VCaP (cell line): Measurements from ENCODE around the gene CCK.

Experiments
- H3K27ac ChIP-seq: fragments of 450-650 bp; 2 replicates; pipeline ENCODE4 v1.5.1; 2017
- TF ChIP-seq, protein P1 (sequence below): fragments of 450-650 bp; conservative IDR thresholded peaks from 2 replicates; pipeline ENCODE4 v1.5.1; 2017; ENCODE audit warnings: mild to moderate bottlenecking, moderate library complexity

CCK gene

GRCh38 chr3:42224658-42225421 is 41.1 kb downstream of the CCK start:
- H3K27ac ChIP-seq: peak overlapping the region; percentile 64
- TF ChIP-seq, protein P1, sequence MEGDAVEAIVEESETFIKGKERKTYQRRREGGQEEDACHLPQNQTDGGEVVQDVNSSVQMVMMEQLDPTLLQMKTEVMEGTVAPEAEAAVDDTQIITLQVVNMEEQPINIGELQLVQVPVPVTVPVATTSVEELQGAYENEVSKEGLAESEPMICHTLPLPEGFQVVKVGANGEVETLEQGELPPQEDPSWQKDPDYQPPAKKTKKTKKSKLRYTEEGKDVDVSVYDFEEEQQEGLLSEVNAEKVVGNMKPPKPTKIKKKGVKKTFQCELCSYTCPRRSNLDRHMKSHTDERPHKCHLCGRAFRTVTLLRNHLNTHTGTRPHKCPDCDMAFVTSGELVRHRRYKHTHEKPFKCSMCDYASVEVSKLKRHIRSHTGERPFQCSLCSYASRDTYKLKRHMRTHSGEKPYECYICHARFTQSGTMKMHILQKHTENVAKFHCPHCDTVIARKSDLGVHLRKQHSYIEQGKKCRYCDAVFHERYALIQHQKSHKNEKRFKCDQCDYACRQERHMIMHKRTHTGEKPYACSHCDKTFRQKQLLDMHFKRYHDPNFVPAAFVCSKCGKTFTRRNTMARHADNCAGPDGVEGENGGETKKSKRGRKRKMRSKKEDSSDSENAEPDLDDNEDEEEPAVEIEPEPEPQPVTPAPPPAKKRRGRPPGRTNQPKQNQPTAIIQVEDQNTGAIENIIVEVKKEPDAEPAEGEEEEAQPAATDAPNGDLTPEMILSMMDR: no peak

DNA sequence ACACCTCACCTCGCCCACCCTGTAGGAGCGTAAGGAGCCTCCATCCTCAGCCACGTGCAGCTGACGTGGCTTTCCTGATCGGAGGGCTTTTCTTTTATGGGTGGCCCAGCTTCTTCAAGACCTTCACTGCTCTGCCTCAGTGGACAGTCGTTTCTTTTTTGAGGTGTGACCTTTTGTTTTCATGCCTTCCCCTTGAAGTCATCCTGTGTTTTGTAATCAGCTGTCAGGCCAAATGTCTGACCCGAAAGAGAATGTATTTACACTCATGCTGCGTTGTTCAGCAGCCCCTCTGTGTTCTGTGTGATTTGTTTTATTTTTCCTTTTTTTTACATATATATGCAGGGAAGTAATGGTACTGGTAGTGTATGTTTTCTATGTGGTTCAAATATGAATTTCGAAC is 41.8 kb downstream of the CCK start:
- H3K27ac ChIP-seq: peak overlapping the region; percentile 64
- TF ChIP-seq, protein P1: no peak

GRCh38 chr3:42222942-42223693 is 42.9 kb downstream of the CCK start:
- TF ChIP-seq, protein P1: no peak
- no peak overlapping the region for H3K27ac ChIP-seq

- no peak overlapping the region for H3K27ac ChIP-seq
- TF ChIP-seq, protein P1: no peak
Measured at GRCh38 chr3:42220436-42221121, 45.4 kb downstream of the CCK start.

DNA sequence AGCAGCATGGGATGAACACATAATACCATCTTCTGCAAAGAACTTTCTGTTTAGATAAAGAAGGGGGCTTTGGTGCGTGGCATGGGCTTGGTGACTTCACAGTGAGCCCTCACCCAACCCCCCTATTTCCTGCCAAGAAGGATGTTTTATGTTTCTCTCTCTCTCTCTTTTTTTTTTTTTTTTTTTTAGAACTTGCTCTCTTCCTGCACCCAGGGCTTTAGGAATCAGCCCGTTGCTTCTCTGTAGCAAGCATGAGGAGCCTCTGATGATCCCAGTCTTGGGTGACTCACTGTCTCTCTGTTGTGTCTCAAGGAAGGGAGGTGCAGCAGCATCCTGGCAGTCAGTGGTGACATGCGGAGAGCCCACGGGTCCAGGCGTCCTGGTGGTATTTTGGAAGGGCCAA is 49.1 kb downstream of the CCK start:
- TF ChIP-seq, protein P1: no peak
- H3K27ac ChIP-seq: no peak overlapping the region

DNA sequence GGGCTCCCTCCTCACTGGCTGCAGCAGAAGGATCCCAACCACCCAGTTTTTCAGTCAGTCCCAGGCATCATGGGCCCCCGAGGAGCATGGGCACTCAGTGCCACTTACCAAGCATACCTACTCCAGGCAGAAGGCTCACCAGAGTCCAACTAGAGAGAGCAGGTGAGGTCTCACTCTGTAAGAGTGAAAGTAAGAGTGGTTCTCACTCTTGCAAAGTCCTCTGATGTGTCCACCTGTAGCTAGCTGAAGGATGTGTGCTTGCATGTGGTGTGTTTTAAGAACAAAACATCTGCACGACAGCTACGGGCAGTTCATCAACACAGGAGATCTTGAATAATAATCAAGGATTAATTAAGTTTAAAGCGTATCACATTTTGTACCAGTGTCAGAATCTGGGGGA is 49.7 kb downstream of the CCK start:
- TF ChIP-seq, protein P1: no peak

More for the DNA sequence above, 49.7 kb downstream of the CCK start:
- H3K27ac ChIP-seq: no peak overlapping the region
